Caco-2 (cell line): ENCODE results near the gene GAREM1. TPM values are rescaled to one million over a fixed set of nuclear protein-coding genes. Genes with fewer than 3 reads are reported as not detected.

Experiments
- BruUV-seq: library from RNA; stranded (reverse); fragments of 400-500 nt; replicated peaks from 2 replicates; lab custom pipeline; 2021; lab: Mats Ljungman, UMichigan
- CTCF ChIA-PET: fragments of 300-600 bp; sonication (Branson Sonifier 250); formaldehyde crosslinking; loops from one replicate; lab custom pipeline; 2022; ENCODE audit warnings: antibody characterized with exemption; lab: Charles Lee
- POLR2A ChIA-PET: fragments of 300-600 bp; sonication (Branson Sonifier 250); formaldehyde crosslinking; loops from one replicate; lab custom pipeline; 2022; ENCODE audit warnings: antibody characterized with exemption; lab: Charles Lee
- DNase-seq, 2 experiments: peaks; one replicate each; pipeline versions ENCODE4 v3.0.0 to v3.0.0-alpha.2; 2020 to 2022
- H3K27me3 ChIP-seq: replicated peaks from 2 replicates; pipeline ENCODE4 v1.6.0; 2011; ENCODE audit warnings: low read length; ENCODE audit not compliant: control insufficient read depth, insufficient read depth
- H3K36me3 ChIP-seq: 2 replicates; pipeline ENCODE4 v1.5.1; 2011; ENCODE audit warnings: low read length; ENCODE audit not compliant: control insufficient read depth, insufficient read depth
- H3K4me1 ChIP-seq: fragments of 250-450 bp; sonication (Bioruptor Pico); 2 replicates; pipeline ENCODE4 v1.5.1; 2020; ENCODE audit warnings: mild to moderate bottlenecking
- H3K4me3 ChIP-seq: 2 replicates; pipeline ENCODE4 v1.5.1; 2011; ENCODE audit warnings: low read depth, mild to moderate bottlenecking, control low read depth, low read length
- H3K9me3 ChIP-seq: fragments of 250-450 bp; sonication (Bioruptor Pico); 2 replicates; pipeline ENCODE4 v1.5.1; 2020; ENCODE audit warnings: mild to moderate bottlenecking, moderate library complexity
- H3K27ac Mint-ChIP-seq: one replicate; pipeline ENCODE4 v1.8.0; 2022; ENCODE audit warnings: mixed read lengths; ENCODE audit not compliant: unreplicated experiment
- H3K27me3 Mint-ChIP-seq: one replicate; pipeline ENCODE4 v1.8.0; 2022; ENCODE audit warnings: mixed read lengths; ENCODE audit not compliant: insufficient read depth, unreplicated experiment
- H3K36me3 Mint-ChIP-seq: one replicate; pipeline ENCODE4 v1.8.0; 2022; ENCODE audit warnings: mild to moderate bottlenecking, mixed read lengths; ENCODE audit not compliant: insufficient read depth, unreplicated experiment
- H3K4me1 Mint-ChIP-seq: one replicate; pipeline ENCODE4 v1.8.0; 2022; ENCODE audit warnings: low read depth, mixed read lengths; ENCODE audit not compliant: unreplicated experiment
- H3K4me3 Mint-ChIP-seq: one replicate; pipeline ENCODE4 v1.8.0; 2022; ENCODE audit warnings: mild to moderate bottlenecking, moderate library complexity, mixed read lengths; ENCODE audit not compliant: unreplicated experiment
- H3K9me3 Mint-ChIP-seq: one replicate; pipeline ENCODE4 v1.8.0; 2022; ENCODE audit warnings: mixed read lengths; ENCODE audit not compliant: unreplicated experiment
- intact Hi-C: fragments of 100-400 bp; cut with micrococcal nuclease; formaldehyde crosslinking; loops from one replicate; pipeline ENCODE4 v1.10.0; 2022; ENCODE audit not compliant: unreplicated experiment
- total RNA-seq: library from RNA; stranded (reverse); gene quantifications from 2 replicates; pipeline ENCODE4 v1.2.3, GENCODE V29; 2022
- TF ChIP-seq, protein P1 (sequence below), 2 experiments: fragments of 200-600 bp in 1 of 2; IDR thresholded peaks; 1 replicate in 1 of 2; 2 replicates in 1 of 2; pipeline versions ENCODE4 v1.5.1 to v1.8.0; 2011 to 2022; ENCODE audit warnings: antibody characterized with exemption in 1 of 2, control low read depth in 1 of 2, inconsistent platforms in 1 of 2, low read depth in 1 of 2, low read length in 1 of 2, mild to moderate bottlenecking in 1 of 2, moderate library complexity in 1 of 2; ENCODE audit not compliant: insufficient read depth in 1 of 2, severe bottlenecking in 1 of 2, unreplicated experiment in 1 of 2

GAREM1 gene
- total RNA-seq, 1 experiment from 2014 or later: 0.50 TPM

DNA sequence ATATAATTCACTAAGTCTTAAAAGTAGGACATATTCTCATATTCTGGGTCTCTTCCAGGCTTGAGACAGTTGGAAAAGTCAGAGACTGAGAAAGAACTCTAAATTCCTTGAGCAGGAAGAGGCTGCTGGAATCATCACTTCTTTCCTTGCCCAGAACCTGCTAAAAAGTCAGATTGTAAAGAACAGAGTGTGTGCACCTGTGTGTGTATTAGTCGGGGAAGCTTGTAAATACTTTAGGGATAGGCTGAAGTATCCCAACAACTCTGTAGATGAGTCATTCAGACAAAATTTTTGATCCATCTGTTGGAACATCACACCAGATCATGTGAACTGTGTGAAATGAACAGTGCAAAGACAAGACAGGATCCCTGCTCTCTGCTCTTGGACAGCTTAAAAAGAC, 16.1 kb downstream of the GAREM1 start:
- Mint-ChIP-seq H3K4me1 (no peaks in the 10 kb centered on the region), H3K27ac (no peak overlapping the region), H3K36me3 (no peaks in the 10 kb centered on the region), H3K4me3 (no peak overlapping the region), H3K27me3 (no peaks in the 10 kb centered on the region), H3K9me3 (no peaks in the 10 kb centered on the region)
- Histone ChIP-seq H3K4me1 (no peaks in the 10 kb centered on the region), H3K9me3 (no peaks in the 10 kb centered on the region), H3K4me3 (no peak overlapping the region), H3K27me3 (no peaks in the 10 kb centered on the region), H3K36me3 (no peaks in the 10 kb centered on the region)
- intact Hi-C loops: no loop called here
- ChIA-PET POLR2A (no interaction called here), CTCF (no interaction called here)
- TF ChIP-seq, protein P1, sequence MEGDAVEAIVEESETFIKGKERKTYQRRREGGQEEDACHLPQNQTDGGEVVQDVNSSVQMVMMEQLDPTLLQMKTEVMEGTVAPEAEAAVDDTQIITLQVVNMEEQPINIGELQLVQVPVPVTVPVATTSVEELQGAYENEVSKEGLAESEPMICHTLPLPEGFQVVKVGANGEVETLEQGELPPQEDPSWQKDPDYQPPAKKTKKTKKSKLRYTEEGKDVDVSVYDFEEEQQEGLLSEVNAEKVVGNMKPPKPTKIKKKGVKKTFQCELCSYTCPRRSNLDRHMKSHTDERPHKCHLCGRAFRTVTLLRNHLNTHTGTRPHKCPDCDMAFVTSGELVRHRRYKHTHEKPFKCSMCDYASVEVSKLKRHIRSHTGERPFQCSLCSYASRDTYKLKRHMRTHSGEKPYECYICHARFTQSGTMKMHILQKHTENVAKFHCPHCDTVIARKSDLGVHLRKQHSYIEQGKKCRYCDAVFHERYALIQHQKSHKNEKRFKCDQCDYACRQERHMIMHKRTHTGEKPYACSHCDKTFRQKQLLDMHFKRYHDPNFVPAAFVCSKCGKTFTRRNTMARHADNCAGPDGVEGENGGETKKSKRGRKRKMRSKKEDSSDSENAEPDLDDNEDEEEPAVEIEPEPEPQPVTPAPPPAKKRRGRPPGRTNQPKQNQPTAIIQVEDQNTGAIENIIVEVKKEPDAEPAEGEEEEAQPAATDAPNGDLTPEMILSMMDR (IDR thresholded peaks at IDR 0.05; ENCODE audit: insufficient read depth in 1 of 2, low read depth in 1 of 2, low read length in 1 of 2, severe bottlenecking in 1 of 2, unreplicated experiment in 1 of 2): no peak
- no peak for DNase-seq
- no TSS peak for BruUV-seq

- H3K27me3 ChIP-seq: no peaks in the 10 kb centered on the region
- intact Hi-C loops: no loop called here
- Mint-ChIP-seq H3K36me3 (no peaks in the 10 kb centered on the region), H3K4me1 (no peaks in the 10 kb centered on the region), H3K27me3 (no peaks in the 10 kb centered on the region), H3K27ac (no peak overlapping the region), H3K4me3 (no peak overlapping the region), H3K9me3 (no peaks in the 10 kb centered on the region)
- no peaks in the 10 kb centered on the region for H3K4me1 ChIP-seq
- CTCF ChIA-PET: no interaction called here
- POLR2A ChIA-PET: no interaction called here
- BruUV-seq: no TSS peak
- H3K36me3 ChIP-seq: no peaks in the 10 kb centered on the region
- no peaks in the 10 kb centered on the region for H3K9me3 ChIP-seq
- H3K4me3 ChIP-seq: no peak overlapping the region
- DNase-seq: no peak
- TF ChIP-seq, protein P1 (IDR thresholded peaks at IDR 0.05; ENCODE audit: insufficient read depth in 1 of 2, low read depth in 1 of 2, low read length in 1 of 2, severe bottlenecking in 1 of 2, unreplicated experiment in 1 of 2): no peak
Observed at GRCh38 chr18:32450874-32451273, 19.8 kb downstream of the GAREM1 start.

DNA sequence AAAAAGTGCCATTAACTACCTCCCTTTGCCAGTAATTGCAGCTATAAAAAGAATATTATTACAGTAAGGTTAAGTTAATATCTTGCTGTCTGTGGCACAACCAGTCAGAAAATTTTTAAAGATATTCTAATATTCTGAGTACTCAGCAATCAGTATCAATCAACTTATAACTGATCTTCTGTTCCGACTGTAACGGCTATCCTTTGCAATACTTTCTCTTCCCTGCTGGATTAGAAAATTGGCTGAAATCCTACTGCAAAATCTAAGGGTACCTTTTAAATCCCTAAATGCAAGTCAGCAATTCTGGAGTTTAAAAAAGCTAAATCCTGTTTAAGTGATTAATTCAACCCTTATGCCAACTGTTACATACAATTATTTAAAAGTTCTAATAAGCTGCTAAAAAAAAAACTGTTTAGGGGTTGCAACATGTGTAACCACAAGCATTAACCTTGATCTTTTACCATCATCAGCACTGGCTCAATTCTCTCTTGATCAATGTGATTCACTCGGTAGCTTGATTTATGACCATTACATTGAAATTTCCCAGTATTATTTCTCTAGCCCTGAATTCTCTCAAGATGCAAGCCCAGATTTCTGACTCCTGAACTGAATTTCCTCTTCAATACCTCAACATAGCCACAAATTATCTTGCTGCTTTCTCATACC, 20.5 kb downstream of the GAREM1 start:
- Histone ChIP-seq H3K4me3 (no peak overlapping the region), H3K27me3 (no peaks in the 10 kb centered on the region), H3K4me1 (no peaks in the 10 kb centered on the region), H3K36me3 (no peaks in the 10 kb centered on the region), H3K9me3 (no peaks in the 10 kb centered on the region)
- no peak overlapping the region for H3K4me3 Mint-ChIP-seq
- POLR2A ChIA-PET: no interaction called here
- no peaks in the 10 kb centered on the region for H3K27me3 Mint-ChIP-seq
- CTCF ChIA-PET: no interaction called here
- no peak overlapping the region for H3K27ac Mint-ChIP-seq
- H3K36me3 Mint-ChIP-seq: no peaks in the 10 kb centered on the region
- intact Hi-C loops: no loop called here
- H3K4me1 Mint-ChIP-seq: no peaks in the 10 kb centered on the region
- DNase-seq: no peak
- TF ChIP-seq, protein P1 (IDR thresholded peaks at IDR 0.05; ENCODE audit: insufficient read depth in 1 of 2, low read depth in 1 of 2, low read length in 1 of 2, severe bottlenecking in 1 of 2, unreplicated experiment in 1 of 2): no peak
- no peaks in the 10 kb centered on the region for H3K9me3 Mint-ChIP-seq
- BruUV-seq: no TSS peak
